K562 (cell line): ENCODE results near the gene CNGB1. TPM values are rescaled to one million over a fixed set of nuclear protein-coding genes. Genes with fewer than 3 reads are reported as not detected.

Experiments
- ATAC-seq: fragments of 200-7000 bp; cut with Tn5 transposase; 3 replicates; pipeline ENCODE4 v1.9.1; 2020; ENCODE audit warnings: moderate library complexity
- BruUV-seq: library from RNA; stranded (reverse); fragments of 400-500 nt; replicated peaks from 2 replicates; lab custom pipeline; 2021; lab: Mats Ljungman, UMichigan
- CTCF ChIA-PET: fragments of 300-600 bp; formaldehyde crosslinking; extraction: SDS; loops from one replicate; lab custom pipeline; 2021; ENCODE audit warnings: low intra/inter-chr PET ratio; lab: Yijun Ruan, JAX
- POLR2A ChIA-PET: fragments of 300-600, 350-650 bp; sonication (Branson Sonifier 250); formaldehyde crosslinking; extraction: SDS; loops from one replicate; lab custom pipeline; 2021; ENCODE audit warnings: antibody characterized with exemption, inconsistent platforms; lab: Yijun Ruan, JAX
- DNase-seq, 4 experiments: peaks; one replicate each; pipeline versions ENCODE4 v3.0.0 to v3.0.0-alpha.2; 2011 to 2018; ENCODE audit warnings: low spot score in 3 of 4, mixed read lengths in 3 of 4; ENCODE audit errors: extremely low read depth in 1 of 4
- FAIRE-seq: peaks from 2 replicates; lab custom pipeline; 2011; peaks lifted over from hg19 to GRCh38; lab: Jason Lieb, UNC
- H2AFZ ChIP-seq: 2 replicates; pipeline ENCODE4 v1.6.0; 2011; ENCODE audit warnings: low read depth, low read length, control low read depth, inconsistent platforms
- H3K27ac ChIP-seq: fragments of 200-600 bp; 3 replicates; pipeline ENCODE4 v1.8.0; 2011; ENCODE audit warnings: low read depth, mild to moderate bottlenecking, control low read depth, inconsistent platforms, low read length, moderate library complexity, mixed read lengths; ENCODE audit errors: extremely low read depth
- H3K27me3 ChIP-seq, 2 experiments: fragments of 300-600 bp in 1 of 2; 2 replicates in 1 of 2; 3 replicates in 1 of 2; pipeline versions ENCODE4 v1.6.0 to v1.8.0; 2011; ENCODE audit warnings: inconsistent platforms in 2 of 2, low read length in 2 of 2, mild to moderate bottlenecking in 1 of 2, mixed read lengths in 1 of 2, moderate library complexity in 1 of 2; ENCODE audit not compliant: control insufficient read depth in 2 of 2, insufficient read depth in 2 of 2
- H3K36me3 ChIP-seq: fragments of 300-600 bp; 3 replicates; pipeline ENCODE4 v1.8.0; 2011; ENCODE audit warnings: mild to moderate bottlenecking, low read length, inconsistent platforms; ENCODE audit not compliant: control insufficient read depth, insufficient read depth
- H3K4me1 ChIP-seq, 2 experiments: fragments of 200-600 bp in 1 of 2; replicated peaks in 1 of 2; 2 replicates in 1 of 2; 3 replicates in 1 of 2; pipeline versions ENCODE4 v1.5.1 to v1.8.0; 2011; ENCODE audit warnings: inconsistent platforms in 2 of 2, low read length in 2 of 2, mild to moderate bottlenecking in 1 of 2, mixed read lengths in 1 of 2, moderate library complexity in 1 of 2; ENCODE audit not compliant: control insufficient read depth in 2 of 2, insufficient read depth in 2 of 2
- H3K4me2 ChIP-seq: 2 replicates; pipeline ENCODE4 v1.6.1; 2011; ENCODE audit warnings: low read length, control low read depth, inconsistent platforms, mixed read lengths; ENCODE audit not compliant: insufficient read depth
- H3K4me3 ChIP-seq: fragments of 200-600 bp; sonication (generic), shearing (Covaris generic); 2 replicates; pipeline ENCODE4 v1.5.1; 2016; ENCODE audit warnings: control low read depth, inconsistent platforms
- H3K79me2 ChIP-seq: fragments of 200-600 bp; 3 replicates; pipeline ENCODE4 v1.8.0; 2011; ENCODE audit warnings: low read length, inconsistent platforms; ENCODE audit not compliant: control insufficient read depth, insufficient read depth
- H3K9ac ChIP-seq, 2 experiments: 2 replicates each; pipeline versions ENCODE4 v1.6.0 to v1.6.1; 2011; ENCODE audit warnings: low read depth in 2 of 2, low read length in 2 of 2, control low read depth in 1 of 2, inconsistent platforms in 1 of 2, mild to moderate bottlenecking in 1 of 2, mixed read lengths in 1 of 2; ENCODE audit not compliant: insufficient read depth in 1 of 2
- H3K9me1 ChIP-seq: one replicate; pipeline ENCODE4 v1.6.0; 2011; ENCODE audit warnings: inconsistent platforms, mild to moderate bottlenecking, low read length, moderate library complexity; ENCODE audit not compliant: control insufficient read depth, insufficient read depth
- H3K9me3 ChIP-seq: replicated peaks from 2 replicates; pipeline ENCODE4 v1.5.1; 2011; ENCODE audit warnings: low read depth, low read length, inconsistent platforms; ENCODE audit not compliant: control insufficient read depth, insufficient read depth
- H4K20me1 ChIP-seq: replicated peaks from 2 replicates; pipeline ENCODE4 v1.6.1; 2011; ENCODE audit warnings: low read length, inconsistent platforms, mixed read lengths; ENCODE audit not compliant: control insufficient read depth, insufficient read depth
- ADNP ChIP-seq: fragments of 200-800 bp; sonication (Bioruptor generic); IDR thresholded peaks from 2 replicates; pipeline ENCODE4 v1.6.1; 2016; ENCODE audit warnings: missing genetic modification characterization, missing compliant biosample characterization
- ATF6 ChIP-seq: sonication (generic); formaldehyde crosslinking; IDR thresholded peaks from 2 replicates; pipeline ENCODE4 v1.4.0; 2020; ENCODE audit warnings: mild to moderate bottlenecking, missing genetic modification reagents
- HES1 ChIP-seq: fragments of 450-650 bp; IDR thresholded peaks from 2 replicates; pipeline ENCODE4 v1.6.1; 2016; ENCODE audit warnings: low read depth, mild to moderate bottlenecking, moderate library complexity
- ILK ChIP-seq: fragments of 450-650 bp; IDR thresholded peaks from 2 replicates; pipeline ENCODE4 v1.6.1; 2016; ENCODE audit warnings: missing genetic modification characterization, low read depth, mild to moderate bottlenecking, missing compliant biosample characterization, moderate library complexity, borderline replicate concordance
- NFATC3 ChIP-seq: fragments of 450-650 bp; IDR thresholded peaks from 2 replicates; pipeline ENCODE4 v1.6.1; 2017; ENCODE audit warnings: mild to moderate bottlenecking
- ZBTB1 ChIP-seq: sonication (generic); formaldehyde crosslinking; IDR thresholded peaks from 2 replicates; pipeline ENCODE4 v1.8.1; 2023; ENCODE audit warnings: missing genetic modification reagents, low read depth, mild to moderate bottlenecking, borderline replicate concordance
- ZKSCAN8 ChIP-seq: fragments of 200-800 bp; sonication (Bioruptor generic); IDR thresholded peaks from 2 replicates; pipeline ENCODE4 v1.6.1; 2016; ENCODE audit warnings: missing genetic modification characterization, missing compliant biosample characterization
- ZNF584 ChIP-seq: fragments of 200-800 bp; sonication (Bioruptor generic); IDR thresholded peaks from 2 replicates; pipeline ENCODE4 v1.6.1; 2016; ENCODE audit warnings: low read depth, mild to moderate bottlenecking, missing genetic modification characterization, missing compliant biosample characterization
- WGBS: fragments of 100-300 bp; shearing (Covaris generic); methylation state at CpG from one replicate; pipeline ENCODE4 v1.1.6; 2016; ENCODE audit warnings: low coverage, mixed read lengths; ENCODE audit not compliant: insufficient coverage; ENCODE audit errors: missing lambda C conversion rate; 5-methylcytosine and 5-hydroxymethylcytosine counted together
- in situ Hi-C: fragments of 300-500 bp; cut with MboI; formaldehyde crosslinking; loops from 4 replicates; pipeline ENCODE4 v1.15.0; 2018; ENCODE audit warnings: inconsistent platforms, mixed read lengths
- intact Hi-C: fragments of 100-400 bp; cut with micrococcal nuclease; formaldehyde crosslinking; loops from 2 replicates; pipeline ENCODE4 v1.14.2; 2022
- polyA plus RNA-seq, 8 experiments: library from polyadenylated mRNA; depleted of rRNA in 4 of 8; stranded (reverse) in 5 of 8; unstranded in 3 of 8; fragments of >200 nt; fragmentation: Nextera tagmentation in 2 of 8; fragmentation: Illumina TruSeq in 1 of 8; extraction: Ambion mirVana in 2 of 8; extraction: Trizol in 1 of 8; gene quantifications; 2 replicates each; pipeline versions ENCODE4 v1.2.1 to v1.2.3, GENCODE V29; 2011 to 2014; ENCODE audit warnings: inconsistent platforms in 1 of 8, missing spikeins in 1 of 8
- total RNA-seq, 7 experiments: library from RNA; depleted of rRNA in 6 of 7; stranded (reverse); fragments of >200 nt in 6 of 7; fragmentation: Illumina TruSeq in 2 of 7; extraction: Trizol in 2 of 7; gene quantifications; 2 replicates each; pipeline versions ENCODE4 v1.2.1 to v1.2.3, GENCODE V29; 2011 to 2021; ENCODE audit warnings: low replicate concordance in 1 of 7
- TF ChIP-seq, protein P1 (sequence below), 2 experiments: fragments of 450-650 bp; IDR thresholded peaks; 2 replicates each; pipeline ENCODE4 v1.6.1; 2018; ENCODE audit warnings: mild to moderate bottlenecking in 2 of 2, low read depth in 1 of 2; ENCODE audit not compliant: partially characterized antibody in 2 of 2
- TF ChIP-seq, protein P2 (sequence below): fragments of 250-450 bp; sonication (Bioruptor Pico); IDR thresholded peaks from 2 replicates; pipeline ENCODE4 v1.5.0; 2021; ENCODE audit warnings: mild to moderate bottlenecking, borderline replicate concordance

CNGB1 gene
- total and polyA plus RNA-seq, 9 of the 15 experiments (the other 6 are each of a cell fraction or from before 2014, with no cell fraction given) = not detected

DNA sequence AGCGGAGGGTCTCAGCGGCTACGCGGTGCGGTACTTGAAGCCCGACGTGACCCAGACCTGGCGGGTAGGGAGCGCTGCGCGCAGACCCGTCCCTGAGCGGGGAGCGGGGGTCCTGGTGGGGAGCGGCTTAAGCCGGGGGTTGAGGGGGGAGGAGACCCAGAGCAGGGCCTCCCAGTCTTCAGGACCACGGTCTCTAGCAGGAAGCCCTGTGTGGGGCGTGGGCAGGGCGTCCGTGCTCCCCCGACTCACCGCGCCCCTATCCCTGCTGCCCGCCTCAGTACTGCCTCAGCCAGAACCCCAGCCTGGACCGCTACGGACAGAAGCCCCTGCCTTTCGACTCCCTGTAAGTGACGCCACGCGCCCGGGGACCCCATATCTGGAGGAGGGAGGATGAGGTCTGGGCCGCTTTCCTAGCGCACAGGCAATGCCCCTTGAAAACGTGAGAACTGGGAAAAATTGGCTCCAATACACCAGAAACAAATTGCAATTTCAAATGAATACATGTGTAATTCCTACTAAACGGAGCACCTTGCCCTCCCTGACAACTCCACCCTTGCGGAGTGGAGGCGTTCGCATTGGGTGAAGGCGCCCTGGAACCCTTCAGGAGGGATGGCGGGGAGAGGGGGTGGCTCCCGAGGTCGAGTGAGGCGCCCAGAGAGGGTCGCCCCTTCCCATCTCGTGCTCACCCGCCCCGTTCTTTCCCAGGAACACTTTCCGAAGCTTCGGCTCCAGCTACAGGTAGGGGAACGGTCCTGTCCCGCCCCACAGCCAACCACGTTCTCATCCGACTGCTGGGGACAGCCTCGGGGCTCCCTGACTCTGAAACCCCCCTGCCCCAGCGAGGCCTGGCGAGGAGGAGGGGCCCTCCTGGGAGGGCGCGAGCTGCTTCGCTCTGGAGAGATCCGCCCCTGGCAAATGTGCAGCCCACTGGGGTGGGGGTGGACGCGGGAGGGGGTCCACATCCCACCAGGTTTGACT is 14.6 kb upstream of the CNGB1 start:
- FAIRE-seq = no peak
- POLR2A ChIA-PET = interaction anchor here (0.6 to 0.7 kb wide), 3 partner anchors 9 to 144 kb away, joined by 3 to 5 read pairs (median 3); a partner anchor contains a TSS
- no peak for TF ChIP-seq ZBTB1
- TF ChIP-seq, protein P1, sequence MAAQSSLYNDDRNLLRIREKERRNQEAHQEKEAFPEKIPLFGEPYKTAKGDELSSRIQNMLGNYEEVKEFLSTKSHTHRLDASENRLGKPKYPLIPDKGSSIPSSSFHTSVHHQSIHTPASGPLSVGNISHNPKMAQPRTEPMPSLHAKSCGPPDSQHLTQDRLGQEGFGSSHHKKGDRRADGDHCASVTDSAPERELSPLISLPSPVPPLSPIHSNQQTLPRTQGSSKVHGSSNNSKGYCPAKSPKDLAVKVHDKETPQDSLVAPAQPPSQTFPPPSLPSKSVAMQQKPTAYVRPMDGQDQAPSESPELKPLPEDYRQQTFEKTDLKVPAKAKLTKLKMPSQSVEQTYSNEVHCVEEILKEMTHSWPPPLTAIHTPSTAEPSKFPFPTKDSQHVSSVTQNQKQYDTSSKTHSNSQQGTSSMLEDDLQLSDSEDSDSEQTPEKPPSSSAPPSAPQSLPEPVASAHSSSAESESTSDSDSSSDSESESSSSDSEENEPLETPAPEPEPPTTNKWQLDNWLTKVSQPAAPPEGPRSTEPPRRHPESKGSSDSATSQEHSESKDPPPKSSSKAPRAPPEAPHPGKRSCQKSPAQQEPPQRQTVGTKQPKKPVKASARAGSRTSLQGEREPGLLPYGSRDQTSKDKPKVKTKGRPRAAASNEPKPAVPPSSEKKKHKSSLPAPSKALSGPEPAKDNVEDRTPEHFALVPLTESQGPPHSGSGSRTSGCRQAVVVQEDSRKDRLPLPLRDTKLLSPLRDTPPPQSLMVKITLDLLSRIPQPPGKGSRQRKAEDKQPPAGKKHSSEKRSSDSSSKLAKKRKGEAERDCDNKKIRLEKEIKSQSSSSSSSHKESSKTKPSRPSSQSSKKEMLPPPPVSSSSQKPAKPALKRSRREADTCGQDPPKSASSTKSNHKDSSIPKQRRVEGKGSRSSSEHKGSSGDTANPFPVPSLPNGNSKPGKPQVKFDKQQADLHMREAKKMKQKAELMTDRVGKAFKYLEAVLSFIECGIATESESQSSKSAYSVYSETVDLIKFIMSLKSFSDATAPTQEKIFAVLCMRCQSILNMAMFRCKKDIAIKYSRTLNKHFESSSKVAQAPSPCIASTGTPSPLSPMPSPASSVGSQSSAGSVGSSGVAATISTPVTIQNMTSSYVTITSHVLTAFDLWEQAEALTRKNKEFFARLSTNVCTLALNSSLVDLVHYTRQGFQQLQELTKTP (IDR thresholded peaks at IDR 0.05; ENCODE audit: low read depth in 1 of 2, partially characterized antibody in 2 of 2) = no peak
- no peak for TF ChIP-seq ZKSCAN8 (CRISPR knock-in tag)
- TF ChIP-seq ATF6 (CRISPR knock-in tag) = no peak
- no peak for TF ChIP-seq ADNP (tag)
- no peak for TF ChIP-seq ILK (tag)
- no peak for TF ChIP-seq NFATC3
- TF ChIP-seq ZNF584 (CRISPR knock-in tag) = no peak
- TF ChIP-seq HES1 = no peak
- TF ChIP-seq, protein P2, sequence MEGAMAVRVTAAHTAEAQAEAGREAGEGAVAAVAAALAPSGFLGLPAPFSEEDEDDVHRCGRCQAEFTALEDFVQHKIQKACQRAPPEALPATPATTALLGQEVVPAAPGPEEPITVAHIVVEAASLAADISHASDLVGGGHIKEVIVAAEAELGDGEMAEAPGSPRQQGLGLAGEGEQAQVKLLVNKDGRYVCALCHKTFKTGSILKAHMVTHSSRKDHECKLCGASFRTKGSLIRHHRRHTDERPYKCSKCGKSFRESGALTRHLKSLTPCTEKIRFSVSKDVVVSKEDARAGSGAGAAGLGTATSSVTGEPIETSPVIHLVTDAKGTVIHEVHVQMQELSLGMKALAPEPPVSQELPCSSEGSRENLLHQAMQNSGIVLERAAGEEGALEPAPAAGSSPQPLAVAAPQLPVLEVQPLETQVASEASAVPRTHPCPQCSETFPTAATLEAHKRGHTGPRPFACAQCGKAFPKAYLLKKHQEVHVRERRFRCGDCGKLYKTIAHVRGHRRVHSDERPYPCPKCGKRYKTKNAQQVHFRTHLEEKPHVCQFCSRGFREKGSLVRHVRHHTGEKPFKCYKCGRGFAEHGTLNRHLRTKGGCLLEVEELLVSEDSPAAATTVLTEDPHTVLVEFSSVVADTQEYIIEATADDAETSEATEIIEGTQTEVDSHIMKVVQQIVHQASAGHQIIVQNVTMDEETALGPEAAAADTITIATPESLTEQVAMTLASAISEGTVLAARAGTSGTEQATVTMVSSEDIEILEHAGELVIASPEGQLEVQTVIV (CRISPR knock-in tag) = no peak

More for the DNA sequence above, 14.6 kb upstream of the CNGB1 start:
- CTCF ChIA-PET = no interaction called here
- Histone ChIP-seq H2AFZ (peak overlapping the region; percentile 95), H3K4me1 (peaks cover 6 to 21% of the 10 kb centered on the region in 2 experiments; a peak in 4 of 5 replicates), H3K9ac (peak overlapping the region; percentile 44 to 91; a peak in 3 of 4 replicates), H3K36me3 (no peaks in the 10 kb centered on the region), H3K4me2 (peak overlapping the region; percentile 88), H4K20me1 (no peaks in the 10 kb centered on the region), H3K9me3 (no peaks in the 10 kb centered on the region), H3K27ac (no peak overlapping the region), H3K27me3 (no peaks in the 10 kb centered on the region), H3K9me1 (no peaks in the 10 kb centered on the region), H3K79me2 (no peaks in the 10 kb centered on the region), H3K4me3 (peak overlapping the region; percentile 55)
- DNase-seq (peak; percentile 51 to 79 (median 76)), ATAC-seq (peak; percentile 72)
- BruUV-seq = no TSS peak
- 36% methylated on average over 28 of the region's 62 CpGs for WGBS
- in situ Hi-C loops = no loop called here
- intact Hi-C loops = no loop called here
